GM12878 (cell line): ENCODE data around the gene PLEKHA7. TPM values are rescaled to one million over a fixed set of nuclear protein-coding genes. Genes with fewer than 3 reads are reported as not detected.

Experiments used
- ATAC-seq: fragments of 200-7000 bp; cut with Tn5 transposase; 3 replicates; pipeline ENCODE4 v1.9.1; 2020; ENCODE audit warnings: mild to moderate bottlenecking, moderate library complexity
- BruUV-seq: library from RNA; stranded (reverse); fragments of 400-500 nt; replicated peaks from 2 replicates; lab custom pipeline; 2021; lab: Mats Ljungman, UMichigan
- CTCF ChIA-PET: fragments of 300-600 bp; sonication (Branson Sonifier 250); formaldehyde crosslinking; extraction: SDS; loops from one replicate; lab custom pipeline; 2021; ENCODE audit warnings: inconsistent platforms; lab: Yijun Ruan, JAX
- POLR2A ChIA-PET: fragments of 350-600 bp; formaldehyde crosslinking; extraction: SDS; loops from one replicate; lab custom pipeline; 2021; ENCODE audit warnings: inconsistent platforms; lab: Charles Lee
- RAD21 ChIA-PET: fragments of 300-600 bp; sonication (Branson Sonifier 250); formaldehyde crosslinking; loops from one replicate; lab custom pipeline; 2023; ENCODE audit warnings: antibody characterized with exemption; ENCODE audit not compliant: unreplicated experiment; lab: Charles Lee
- SMC1A ChIA-PET: fragments of 300-600 bp; sonication (Branson Sonifier 250); formaldehyde crosslinking; loops from one replicate; lab custom pipeline; 2023; ENCODE audit not compliant: unreplicated experiment, uncharacterized antibody; lab: Charles Lee
- DNase-seq: peaks from one replicate; pipeline ENCODE4 v3.0.0-alpha.2; 2011; ENCODE audit warnings: low read depth, low spot score
- FAIRE-seq: peaks from 3 replicates; lab custom pipeline; 2011; peaks lifted over from hg19 to GRCh38; lab: Jason Lieb, UNC
- H2AFZ ChIP-seq: 2 replicates; pipeline ENCODE4 v1.6.0; 2011; ENCODE audit warnings: low read depth, low read length, control low read depth; ENCODE audit not compliant: control insufficient read depth
- H3K27ac ChIP-seq: 2 replicates; pipeline ENCODE4 v1.5.1; 2011; ENCODE audit warnings: control low read depth; ENCODE audit not compliant: control insufficient read depth, insufficient read depth
- H3K27me3 ChIP-seq, 2 experiments: replicated peaks in 1 of 2; 2 replicates each; pipeline versions ENCODE4 v1.6.0 to v1.6.1; 2011; ENCODE audit warnings: low read length in 1 of 2; ENCODE audit not compliant: control insufficient read depth in 2 of 2, insufficient read depth in 2 of 2
- H3K36me3 ChIP-seq, 2 experiments: 2 replicates each; pipeline ENCODE4 v1.5.1; 2011; ENCODE audit warnings: low read length in 1 of 2; ENCODE audit not compliant: control insufficient read depth in 2 of 2, insufficient read depth in 2 of 2
- H3K4me1 ChIP-seq: 2 replicates; pipeline ENCODE4 v1.6.1; 2011; ENCODE audit warnings: mild to moderate bottlenecking, low read length, moderate library complexity, mixed read lengths; ENCODE audit not compliant: control insufficient read depth, insufficient read depth
- H3K4me2 ChIP-seq: 2 replicates; pipeline ENCODE4 v1.6.0; 2011; ENCODE audit warnings: control low read depth; ENCODE audit not compliant: control insufficient read depth, insufficient read depth
- H3K4me3 ChIP-seq: fragments of 200-600 bp; sonication (generic); 2 replicates; pipeline ENCODE4 v1.5.1; 2016
- H3K79me2 ChIP-seq: 2 replicates; pipeline ENCODE4 v1.6.0; 2011; ENCODE audit warnings: low read length; ENCODE audit not compliant: control insufficient read depth, insufficient read depth
- H3K9ac ChIP-seq: 2 replicates; pipeline ENCODE4 v1.8.0; 2011; ENCODE audit warnings: low read length, control low read depth, mixed read lengths; ENCODE audit not compliant: control insufficient read depth, insufficient read depth
- H3K9me3 ChIP-seq: replicated peaks from 3 replicates; pipeline ENCODE4 v1.5.1; 2011; ENCODE audit warnings: mild to moderate bottlenecking, low read length; ENCODE audit not compliant: control insufficient read depth, insufficient read depth
- H4K20me1 ChIP-seq: 2 replicates; pipeline ENCODE4 v1.6.0; 2011; ENCODE audit not compliant: control insufficient read depth, insufficient read depth
- MTA3 ChIP-seq: IDR thresholded peaks from 2 replicates; pipeline ENCODE4 v1.6.1; 2012; ENCODE audit warnings: low read length, inconsistent platforms, borderline replicate concordance
- POLR2AphosphoS2 ChIP-seq: IDR thresholded peaks from 2 replicates; pipeline ENCODE4 v1.6.1; 2011; ENCODE audit warnings: low read depth, mild to moderate bottlenecking, low read length, improper control_type of control experiment, moderate library complexity
- SUZ12 ChIP-seq: fragments of 200-600 bp; sonication (generic); IDR thresholded peaks from one replicate; pipeline ENCODE4 v1.6.1; 2018; ENCODE audit warnings: antibody characterized with exemption, mild to moderate bottlenecking; ENCODE audit not compliant: unreplicated experiment
- WGBS: methylation state at CpG from one replicate; pipeline ENCODE4 v1.1.6; 2016; ENCODE audit warnings: low lambda C conversion rate; ENCODE audit not compliant: insufficient replicate concordance, insufficient coverage; ENCODE audit errors: missing lambda C conversion rate; 5-methylcytosine and 5-hydroxymethylcytosine counted together
- in situ Hi-C: fragments of 300-500 bp; cut with MboI; formaldehyde crosslinking; loops from 9 replicates; pipeline ENCODE4 v1.14.3; 2018; ENCODE audit warnings: mixed read lengths
- intact Hi-C: fragments of 100-400 bp; cut with micrococcal nuclease; formaldehyde crosslinking; loops from one replicate; pipeline ENCODE4 v1.14.2; 2022; ENCODE audit not compliant: unreplicated experiment
- polyA plus RNA-seq, 11 experiments: library from polyadenylated mRNA; depleted of rRNA in 4 of 11; unstranded in 6 of 11; stranded (reverse) in 5 of 11; fragments of >200 nt; fragmentation: Nextera tagmentation in 4 of 11; fragmentation: Illumina TruSeq in 1 of 11; extraction: Ambion mirVana in 4 of 11; extraction: Trizol in 1 of 11; gene quantifications; 1 replicate in 1 of 11; 2 replicates in 10 of 11; pipeline versions ENCODE4 v1.2.1 to v1.2.3, GENCODE V29; 2011 to 2016; ENCODE audit warnings: inconsistent platforms in 2 of 11, missing spikeins in 2 of 11, low read depth in 1 of 11
- total RNA-seq, 4 experiments: library from RNA; depleted of rRNA in 3 of 4; stranded (reverse); fragments of >200 nt in 3 of 4; fragmentation: Illumina TruSeq in 1 of 4; extraction: Trizol in 1 of 4; gene quantifications; 2 replicates each; pipeline versions ENCODE4 v1.2.1 to v1.2.3, GENCODE V29; 2013 to 2021
- TF ChIP-seq, protein P1 (sequence below): IDR thresholded peaks from 2 replicates; pipeline ENCODE4 v1.6.1; 2011; ENCODE audit warnings: borderline replicate concordance, low read depth, mild to moderate bottlenecking, moderate library complexity, mixed read lengths, low read length; ENCODE audit not compliant: insufficient read depth; ENCODE audit errors: extremely low read length

The PLEKHA7 gene
- total and polyA plus RNA-seq, 10 of the 15 experiments (the other 5 are each of a cell fraction or from before 2014, with no cell fraction given), result 0.45 to 5.3 (median 2.1) TPM

DNA sequence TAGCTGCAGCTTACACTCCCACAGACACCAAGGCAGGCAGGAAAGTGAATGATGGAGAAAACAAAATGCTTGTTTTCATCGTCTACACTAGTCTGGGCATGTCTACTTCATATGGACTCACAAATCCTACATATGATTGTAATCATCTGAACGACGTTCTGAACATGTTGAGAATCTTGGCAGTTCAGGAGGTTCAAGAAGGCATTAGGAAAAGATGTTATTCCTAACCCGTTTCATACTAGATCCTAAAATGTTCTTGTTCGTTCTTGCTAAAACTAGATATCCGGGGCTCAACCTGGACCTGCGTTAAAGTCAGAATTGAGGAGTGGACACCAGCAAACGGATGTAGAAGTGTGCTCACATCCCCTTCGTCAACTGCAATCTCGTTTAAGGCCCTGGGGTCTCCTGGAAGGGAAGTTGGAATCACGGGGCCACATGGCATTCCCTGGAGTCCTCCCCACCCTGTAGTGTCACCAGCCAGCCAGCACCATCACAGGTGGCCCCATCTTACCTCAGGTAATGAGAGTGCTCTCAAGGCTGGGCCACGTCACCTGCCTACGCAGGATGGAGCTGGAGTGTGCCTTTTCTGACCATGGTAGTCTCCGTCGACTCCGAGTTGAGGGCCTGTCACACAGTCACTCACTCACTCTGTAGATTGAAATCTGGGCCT is 238.5 kb downstream of the PLEKHA7 start:
- no TSS peak for BruUV-seq
- TF ChIP-seq POLR2AphosphoS2, result no peak
- TF ChIP-seq, protein P1, sequence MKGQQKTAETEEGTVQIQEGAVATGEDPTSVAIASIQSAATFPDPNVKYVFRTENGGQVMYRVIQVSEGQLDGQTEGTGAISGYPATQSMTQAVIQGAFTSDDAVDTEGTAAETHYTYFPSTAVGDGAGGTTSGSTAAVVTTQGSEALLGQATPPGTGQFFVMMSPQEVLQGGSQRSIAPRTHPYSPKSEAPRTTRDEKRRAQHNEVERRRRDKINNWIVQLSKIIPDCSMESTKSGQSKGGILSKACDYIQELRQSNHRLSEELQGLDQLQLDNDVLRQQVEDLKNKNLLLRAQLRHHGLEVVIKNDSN, result no peak
- TF ChIP-seq SUZ12, result no peak
- no peak for TF ChIP-seq MTA3
- TF ChIP-seq, all 136 proteins: peak for 0
- Histone ChIP-seq H4K20me1 (no peaks in the 10 kb centered on the region), H2AFZ (no peak overlapping the region), H3K9me3 (no peaks in the 10 kb centered on the region), H3K36me3 (no peaks in the 10 kb centered on the region), H3K27me3 (no peaks in the 10 kb centered on the region), H3K4me1 (no peaks in the 10 kb centered on the region), H3K79me2 (no peaks in the 10 kb centered on the region), H3K9ac (no peak overlapping the region), H3K4me3 (no peak overlapping the region), H3K27ac (no peak overlapping the region), H3K4me2 (no peak overlapping the region)
- FAIRE-seq (no peak), DNase-seq (no peak), ATAC-seq (no peak)
- ChIA-PET SMC1A (no interaction called here), CTCF (interaction anchor here (0.5 to 1.5 kb wide), 3 partner anchors 9 to 12 kb away, joined by 3 to 6 read pairs (median 4); no protein-coding TSS in a partner anchor), RAD21 (no interaction called here), POLR2A (no interaction called here)
- in situ Hi-C loops, result no loop called here
- 47% methylated on average over 16 of the region's 16 CpGs for WGBS
- intact Hi-C loops, result no loop called here
